ENCODE results near the gene EIF2B4. TPM values are rescaled to one million over a fixed set of nuclear protein-coding genes. Genes with fewer than 3 reads are reported as not detected.

EIF2B4 gene
- total and polyA plus RNA-seq, 2 of the 13 experiments (the other 11 are each of a cell fraction or from before 2014, with no cell fraction given), result 91.5 to 96.4 TPM

DNA sequence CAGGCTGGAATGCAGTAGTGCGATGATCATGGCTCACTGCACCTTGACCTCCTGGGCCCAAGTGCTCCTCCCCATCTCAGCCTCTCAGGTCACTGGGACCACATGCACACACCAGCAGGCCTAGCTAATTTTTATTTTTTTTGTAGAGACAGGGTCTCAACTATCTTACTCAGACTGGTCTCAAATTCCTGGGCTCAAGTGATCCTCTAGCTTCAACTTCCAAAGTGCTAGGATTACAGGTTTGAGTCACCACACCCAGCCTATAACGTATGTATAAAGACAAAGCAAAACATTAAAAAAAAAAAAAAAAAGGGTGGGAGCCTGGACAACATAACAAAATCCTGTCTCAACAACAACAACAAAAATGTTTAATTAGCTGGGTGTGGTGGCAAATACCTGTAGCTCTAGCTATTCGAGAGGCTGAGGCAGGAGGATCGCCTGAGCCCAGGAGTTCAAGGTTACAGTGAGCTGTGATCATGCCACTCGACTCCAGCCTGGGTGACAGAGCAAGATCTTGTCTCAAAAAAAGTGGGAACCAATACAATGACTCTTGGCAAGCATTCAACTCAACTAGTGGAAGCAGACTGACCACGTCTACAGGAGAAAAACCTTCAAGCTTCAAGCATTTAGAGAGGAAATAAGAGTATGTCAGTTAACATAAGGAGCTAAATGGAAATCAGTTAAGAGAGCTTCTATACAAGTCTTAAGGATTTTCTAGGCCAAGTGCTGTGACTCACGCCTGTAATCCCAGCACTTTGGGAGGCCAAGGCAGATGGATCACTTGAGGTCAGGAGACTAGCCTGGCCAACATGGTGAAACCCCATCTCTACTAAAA lies 16.2 kb downstream of the EIF2B4 start (continued):
- TF ChIP-seq JUNB (CRISPR knock-in tag; IDR thresholded peaks at IDR 0.05; ENCODE audit: borderline replicate concordance) (no peak), ZNF24 (IDR thresholded peaks at IDR 0.05) (no peak), DMAP1 (CRISPR knock-in tag; IDR thresholded peaks at IDR 0.05) (peak; percentile 83), EED (CRISPR knock-in tag; IDR thresholded peaks at IDR 0.05) (no peak), SRSF9 (IDR thresholded peaks at IDR 0.05; ENCODE audit: borderline replicate concordance, insufficient read depth, low read depth, low read length, poor library complexity, severe bottlenecking) (no peak), ZNF121 (CRISPR knock-in tag; IDR thresholded peaks at IDR 0.05) (peak; percentile 55; the same call in 1 of the 2 replicates), STAT5B (CRISPR knock-in tag; IDR thresholded peaks at IDR 0.05) (no peak), SIN3B (IDR thresholded peaks at IDR 0.05; ENCODE audit: low read length) (no peak), U2AF2 (IDR thresholded peaks at IDR 0.05; ENCODE audit: low read depth, low read length) (no peak), ZNF562 (CRISPR knock-in tag; IDR thresholded peaks at IDR 0.05; ENCODE audit: borderline replicate concordance) (no peak), SP1 (IDR thresholded peaks at IDR 0.05) (no peak), SP1 (CRISPR knock-in tag; IDR thresholded peaks at IDR 0.05) (0 out of 2 replicates have a peak, but pooled peaks have one; percentile 3), ZSCAN12 (CRISPR knock-in tag; IDR thresholded peaks at IDR 0.05) (no peak), ARNT2 (CRISPR knock-in tag; IDR thresholded peaks at IDR 0.05; ENCODE audit: low read depth) (peak; percentile 70), ZNF530 (CRISPR knock-in tag; IDR thresholded peaks at IDR 0.05; ENCODE audit: low read depth) (no peak), ZBTB7B (CRISPR knock-in tag; IDR thresholded peaks at IDR 0.05) (peak; percentile 22; the same call in 1 of the 2 replicates), SALL1 (CRISPR knock-in tag; IDR thresholded peaks at IDR 0.05) (peak; percentile 85), ZSCAN22 (CRISPR knock-in tag; IDR thresholded peaks at IDR 0.05) (no peak), ELF1 (CRISPR knock-in tag; IDR thresholded peaks at IDR 0.05) (no peak)
- TF ChIP-seq, protein P1, sequence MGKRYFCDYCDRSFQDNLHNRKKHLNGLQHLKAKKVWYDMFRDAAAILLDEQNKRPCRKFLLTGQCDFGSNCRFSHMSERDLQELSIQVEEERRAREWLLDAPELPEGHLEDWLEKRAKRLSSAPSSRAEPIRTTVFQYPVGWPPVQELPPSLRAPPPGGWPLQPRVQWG (CRISPR knock-in tag; IDR thresholded peaks at IDR 0.05; ENCODE audit: borderline replicate concordance, low read depth), result no peak
- TF ChIP-seq, protein P2, sequence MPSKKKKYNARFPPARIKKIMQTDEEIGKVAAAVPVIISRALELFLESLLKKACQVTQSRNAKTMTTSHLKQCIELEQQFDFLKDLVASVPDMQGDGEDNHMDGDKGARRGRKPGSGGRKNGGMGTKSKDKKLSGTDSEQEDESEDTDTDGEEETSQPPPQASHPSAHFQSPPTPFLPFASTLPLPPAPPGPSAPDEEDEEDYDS (CRISPR knock-in tag; IDR thresholded peaks at IDR 0.05), result no peak
- TF ChIP-seq, protein P3, sequence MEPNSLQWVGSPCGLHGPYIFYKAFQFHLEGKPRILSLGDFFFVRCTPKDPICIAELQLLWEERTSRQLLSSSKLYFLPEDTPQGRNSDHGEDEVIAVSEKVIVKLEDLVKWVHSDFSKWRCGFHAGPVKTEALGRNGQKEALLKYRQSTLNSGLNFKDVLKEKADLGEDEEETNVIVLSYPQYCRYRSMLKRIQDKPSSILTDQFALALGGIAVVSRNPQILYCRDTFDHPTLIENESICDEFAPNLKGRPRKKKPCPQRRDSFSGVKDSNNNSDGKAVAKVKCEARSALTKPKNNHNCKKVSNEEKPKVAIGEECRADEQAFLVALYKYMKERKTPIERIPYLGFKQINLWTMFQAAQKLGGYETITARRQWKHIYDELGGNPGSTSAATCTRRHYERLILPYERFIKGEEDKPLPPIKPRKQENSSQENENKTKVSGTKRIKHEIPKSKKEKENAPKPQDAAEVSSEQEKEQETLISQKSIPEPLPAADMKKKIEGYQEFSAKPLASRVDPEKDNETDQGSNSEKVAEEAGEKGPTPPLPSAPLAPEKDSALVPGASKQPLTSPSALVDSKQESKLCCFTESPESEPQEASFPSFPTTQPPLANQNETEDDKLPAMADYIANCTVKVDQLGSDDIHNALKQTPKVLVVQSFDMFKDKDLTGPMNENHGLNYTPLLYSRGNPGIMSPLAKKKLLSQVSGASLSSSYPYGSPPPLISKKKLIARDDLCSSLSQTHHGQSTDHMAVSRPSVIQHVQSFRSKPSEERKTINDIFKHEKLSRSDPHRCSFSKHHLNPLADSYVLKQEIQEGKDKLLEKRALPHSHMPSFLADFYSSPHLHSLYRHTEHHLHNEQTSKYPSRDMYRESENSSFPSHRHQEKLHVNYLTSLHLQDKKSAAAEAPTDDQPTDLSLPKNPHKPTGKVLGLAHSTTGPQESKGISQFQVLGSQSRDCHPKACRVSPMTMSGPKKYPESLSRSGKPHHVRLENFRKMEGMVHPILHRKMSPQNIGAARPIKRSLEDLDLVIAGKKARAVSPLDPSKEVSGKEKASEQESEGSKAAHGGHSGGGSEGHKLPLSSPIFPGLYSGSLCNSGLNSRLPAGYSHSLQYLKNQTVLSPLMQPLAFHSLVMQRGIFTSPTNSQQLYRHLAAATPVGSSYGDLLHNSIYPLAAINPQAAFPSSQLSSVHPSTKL (CRISPR knock-in tag; IDR thresholded peaks at IDR 0.05), result peak; percentile 49
- TF ChIP-seq, protein P4, sequence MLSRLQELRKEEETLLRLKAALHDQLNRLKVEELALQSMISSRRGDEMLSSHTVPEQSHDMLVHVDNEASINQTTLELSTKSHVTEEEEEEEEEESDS (CRISPR knock-in tag; IDR thresholded peaks at IDR 0.05; ENCODE audit: borderline replicate concordance), result no peak
- TF ChIP-seq, protein P5, sequence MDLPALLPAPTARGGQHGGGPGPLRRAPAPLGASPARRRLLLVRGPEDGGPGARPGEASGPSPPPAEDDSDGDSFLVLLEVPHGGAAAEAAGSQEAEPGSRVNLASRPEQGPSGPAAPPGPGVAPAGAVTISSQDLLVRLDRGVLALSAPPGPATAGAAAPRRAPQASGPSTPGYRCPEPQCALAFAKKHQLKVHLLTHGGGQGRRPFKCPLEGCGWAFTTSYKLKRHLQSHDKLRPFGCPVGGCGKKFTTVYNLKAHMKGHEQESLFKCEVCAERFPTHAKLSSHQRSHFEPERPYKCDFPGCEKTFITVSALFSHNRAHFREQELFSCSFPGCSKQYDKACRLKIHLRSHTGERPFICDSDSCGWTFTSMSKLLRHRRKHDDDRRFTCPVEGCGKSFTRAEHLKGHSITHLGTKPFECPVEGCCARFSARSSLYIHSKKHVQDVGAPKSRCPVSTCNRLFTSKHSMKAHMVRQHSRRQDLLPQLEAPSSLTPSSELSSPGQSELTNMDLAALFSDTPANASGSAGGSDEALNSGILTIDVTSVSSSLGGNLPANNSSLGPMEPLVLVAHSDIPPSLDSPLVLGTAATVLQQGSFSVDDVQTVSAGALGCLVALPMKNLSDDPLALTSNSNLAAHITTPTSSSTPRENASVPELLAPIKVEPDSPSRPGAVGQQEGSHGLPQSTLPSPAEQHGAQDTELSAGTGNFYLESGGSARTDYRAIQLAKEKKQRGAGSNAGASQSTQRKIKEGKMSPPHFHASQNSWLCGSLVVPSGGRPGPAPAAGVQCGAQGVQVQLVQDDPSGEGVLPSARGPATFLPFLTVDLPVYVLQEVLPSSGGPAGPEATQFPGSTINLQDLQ (CRISPR knock-in tag; IDR thresholded peaks at IDR 0.05), result no peak
